Measurements from ENCODE around the gene WNT8A. TPM values are rescaled to one million over a fixed set of nuclear protein-coding genes. Genes with fewer than 3 reads are reported as not detected.

Gene WNT8A
- total and polyA plus RNA-seq, 2 of the 8 experiments (the other 6 are each of a cell fraction or from before 2014, with no cell fraction given): 0.06 TPM; not detected in 1

DNA sequence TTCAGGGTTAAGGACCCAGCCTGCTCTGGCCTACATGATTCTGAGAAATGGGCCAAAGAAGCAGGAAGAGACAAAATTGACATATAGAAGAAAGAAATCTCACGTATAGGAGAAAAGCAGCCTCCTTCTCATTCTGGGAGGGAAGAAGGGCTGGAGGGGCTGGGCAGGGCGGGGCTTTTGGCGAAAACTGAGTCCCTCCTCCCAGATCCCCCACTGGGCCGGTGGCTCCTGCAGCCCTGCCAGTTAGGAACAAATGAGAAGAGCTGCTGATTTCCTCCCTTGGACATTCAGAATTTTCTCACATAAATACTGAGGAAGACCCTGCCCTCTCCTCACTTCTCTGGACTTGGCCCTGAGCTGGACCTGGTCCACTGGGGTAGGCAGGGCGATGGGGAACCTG lies at the start of gene WNT8A (continued):
- no peak for TF ChIP-seq EGR1 (IDR thresholded peaks at IDR 0.05; ENCODE audit: borderline replicate concordance, low read depth, low read length)
- TF ChIP-seq POU5F1 (IDR thresholded peaks at IDR 0.05; ENCODE audit: low read depth, low read length): no peak
- no peak for TF ChIP-seq SRF (IDR thresholded peaks at IDR 0.05; ENCODE audit: low read depth, low read length)
- TF ChIP-seq SP1 (IDR thresholded peaks at IDR 0.05; ENCODE audit: low read depth, low read length): no peak
- TF ChIP-seq CBX5 (IDR thresholded peaks at IDR 0.05; ENCODE audit: low read depth, low read length): no peak
- no peak for TF ChIP-seq MAFK (IDR thresholded peaks at IDR 0.05; ENCODE audit: low read depth, low read length)
